Activated T-helper 2 cell treated with anti-CD3 and anti-CD28 coated beads, Interferon-gamma antibody, Interleukin-2, Interleukin-4, amounts not matched to agents 10 μg/mL and 5 μg/mL and 100 μg/mL, durations not matched to agents 14 hours and 24 hours and 36 hours (primary cell): ENCODE measurements around the gene DEF6. TPM values are rescaled to one million over a fixed set of nuclear protein-coding genes. Genes with fewer than 3 reads are reported as not detected.
"Not testable (repeated sequence)": the region's sequence is repeated elsewhere in the genome, so short reads cannot be mapped to it uniquely, and the experiment has no call there.

Source experiments
- DNase-seq: peaks from one replicate; pipeline ENCODE4 v3.0.0; 2021; ENCODE audit warnings: low spot score
- H3K27ac Mint-ChIP-seq: one replicate; pipeline ENCODE4 v1.8.0; 2021; ENCODE audit warnings: mixed read lengths
- H3K27me3 Mint-ChIP-seq: one replicate; pipeline ENCODE4 v1.8.0; 2021; ENCODE audit warnings: low read depth, mixed read lengths
- H3K36me3 Mint-ChIP-seq: one replicate; pipeline ENCODE4 v1.8.0; 2021; ENCODE audit warnings: low read depth, mixed read lengths
- H3K4me1 Mint-ChIP-seq: one replicate; pipeline ENCODE4 v1.8.0; 2021; ENCODE audit warnings: low read depth, mixed read lengths
- H3K4me3 Mint-ChIP-seq: one replicate; pipeline ENCODE4 v1.8.0; 2021; ENCODE audit warnings: low read depth, mild to moderate bottlenecking, moderate library complexity, mixed read lengths
- H3K9me3 Mint-ChIP-seq: one replicate; pipeline ENCODE4 v1.8.0; 2021; ENCODE audit warnings: mixed read lengths
- intact Hi-C: fragments of 100-400 bp; cut with micrococcal nuclease; formaldehyde crosslinking; loops from one replicate; pipeline ENCODE4 v1.15.1; 2023
- total RNA-seq: library from RNA; stranded (reverse); gene quantifications from 2 replicates; pipeline ENCODE4 v1.2.3, GENCODE V29; 2022

The DEF6 gene
- total RNA-seq, 1 donor from 2014 or later: 120 TPM

- peaks cover 80% of the 10 kb centered on the region for H3K36me3 Mint-ChIP-seq
- no peak overlapping the region for H3K4me3 Mint-ChIP-seq
- H3K9me3 Mint-ChIP-seq: no peaks in the 10 kb centered on the region
- no peak for DNase-seq
- H3K27ac Mint-ChIP-seq: no peak overlapping the region
- peaks cover 4% of the 10 kb centered on the region for H3K4me1 Mint-ChIP-seq
- intact Hi-C loops: no loop called here
- no peaks in the 10 kb centered on the region for H3K27me3 Mint-ChIP-seq
Observed at GRCh38 chr6:35320031-35320410, 22.4 kb downstream of the DEF6 start.

GRCh38 chr6:35321091-35321490, 23.5 kb downstream of the DEF6 start:
- Mint-ChIP-seq H3K27ac (no peak overlapping the region), H3K36me3 (peaks cover 77% of the 10 kb centered on the region), H3K27me3 (no peaks in the 10 kb centered on the region), H3K4me1 (peaks cover 2% of the 10 kb centered on the region), H3K4me3 (no peak overlapping the region), H3K9me3 (no peaks in the 10 kb centered on the region)
- intact Hi-C loops: no loop called here
- DNase-seq: no peak

GRCh38 chr6:35327349-35328027, 29.9 kb downstream of the DEF6 start:
- Mint-ChIP-seq H3K36me3 (peaks cover 36% of the 10 kb centered on the region), H3K27me3 (no peaks in the 10 kb centered on the region), H3K4me3 (no peak overlapping the region), H3K27ac (peak overlapping the region; percentile 41), H3K9me3 (no peaks in the 10 kb centered on the region), H3K4me1 (peaks cover 11% of the 10 kb centered on the region)
- DNase-seq: peak; percentile 61
- intact Hi-C loops: loop anchor here (1.0 kb wide), 1 partner anchor 30 kb away; the partner anchor contains the start of gene DEF6

DNA sequence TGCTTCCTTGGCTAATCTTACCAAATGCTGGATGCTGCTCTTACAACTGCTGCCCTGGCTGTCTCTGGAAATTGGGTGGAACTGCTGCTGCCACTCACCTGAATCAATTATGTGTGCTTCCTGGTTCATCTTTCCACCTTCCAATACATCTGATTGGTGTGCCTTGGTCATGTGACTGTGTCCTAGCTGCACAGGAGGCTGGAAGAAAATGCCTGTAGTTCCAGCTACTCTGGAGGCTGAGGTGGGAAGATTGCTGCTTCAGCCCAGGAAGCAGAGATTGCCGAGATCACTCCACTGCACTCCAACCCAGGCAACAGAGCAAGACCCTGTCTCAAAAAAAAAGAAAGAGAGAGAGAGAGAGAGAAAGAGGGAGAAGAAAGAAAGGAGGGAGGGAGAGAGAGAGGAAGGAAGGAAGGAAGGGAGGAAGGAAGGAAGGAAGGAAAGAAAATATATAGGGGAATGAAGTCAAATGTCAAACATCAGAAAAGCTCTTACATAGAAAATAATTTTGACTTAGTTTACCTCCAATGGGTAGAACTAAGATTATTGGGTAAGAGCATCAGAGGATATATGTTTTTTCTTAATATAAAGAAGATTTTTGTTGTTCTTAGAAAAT, 30.6 kb downstream of the DEF6 start:
- H3K36me3 Mint-ChIP-seq: peaks cover 38% of the 10 kb centered on the region
- intact Hi-C loops: no loop called here
- no peak overlapping the region for H3K4me3 Mint-ChIP-seq

DNA sequence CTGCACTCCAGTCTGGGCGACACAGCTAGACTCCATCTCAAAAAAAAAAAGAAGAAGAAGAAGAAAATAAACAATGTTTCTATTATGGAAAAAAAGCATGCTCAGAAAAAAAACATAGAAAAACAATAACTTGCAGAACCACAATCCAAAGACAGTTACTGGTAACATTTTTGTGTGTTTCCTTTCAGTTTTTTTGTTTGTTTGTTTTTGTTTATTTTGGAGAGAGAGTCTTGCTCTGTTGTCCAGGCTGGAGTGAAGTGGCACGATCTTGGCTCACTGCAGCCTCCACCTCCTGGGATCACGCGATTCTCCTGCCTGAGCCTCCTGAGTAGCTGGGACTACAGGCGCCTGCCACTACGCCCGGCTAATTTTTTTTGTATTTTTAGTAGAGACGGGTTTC, 31.3 kb downstream of the DEF6 start:
- H3K4me3 Mint-ChIP-seq, intact Hi-C loops, H3K27me3 Mint-ChIP-seq, H3K27ac Mint-ChIP-seq, DNase-seq: not testable (repeated sequence)
- Mint-ChIP-seq H3K9me3 (peaks cover 12% of the 10 kb centered on the region), H3K4me1 (peaks cover 20% of the 10 kb centered on the region), H3K36me3 (peaks cover 39% of the 10 kb centered on the region)

More for the DNA sequence above, 30.6 kb downstream of the DEF6 start:
- peaks cover 4% of the 10 kb centered on the region for H3K9me3 Mint-ChIP-seq
- H3K4me1 Mint-ChIP-seq: peaks cover 14% of the 10 kb centered on the region
- DNase-seq: no peak
- H3K27ac Mint-ChIP-seq: no peak overlapping the region
- peaks cover 1% of the 10 kb centered on the region for H3K27me3 Mint-ChIP-seq

- H3K4me3 Mint-ChIP-seq: no peak overlapping the region
- H3K4me1 Mint-ChIP-seq: peaks cover 27% of the 10 kb centered on the region
- DNase-seq: no peak
- peaks cover 1% of the 10 kb centered on the region for H3K27me3 Mint-ChIP-seq
- intact Hi-C loops: no loop called here
- H3K36me3 Mint-ChIP-seq: peaks cover 42% of the 10 kb centered on the region
- H3K27ac Mint-ChIP-seq: no peak overlapping the region
- H3K9me3 Mint-ChIP-seq: peaks cover 24% of the 10 kb centered on the region
Observed at GRCh38 chr6:35330541-35331119, 33.0 kb downstream of the DEF6 start.

- peak; percentile 44 for DNase-seq
- intact Hi-C loops, H3K27ac Mint-ChIP-seq, H3K4me3 Mint-ChIP-seq, H3K27me3 Mint-ChIP-seq: not testable (repeated sequence)
- Mint-ChIP-seq H3K4me1 (peaks cover 30% of the 10 kb centered on the region), H3K9me3 (peaks cover 27% of the 10 kb centered on the region), H3K36me3 (peaks cover 51% of the 10 kb centered on the region)
Observed at GRCh38 chr6:35332074-35332887, 34.7 kb downstream of the DEF6 start.

GRCh38 chr6:35341557-35341956, 43.9 kb downstream of the DEF6 start:
- H3K4me3 Mint-ChIP-seq: no peak overlapping the region
- no peak overlapping the region for H3K27ac Mint-ChIP-seq
- H3K4me1 Mint-ChIP-seq: peaks cover 44% of the 10 kb centered on the region
- intact Hi-C loops: no loop called here
- no peaks in the 10 kb centered on the region for H3K9me3 Mint-ChIP-seq
- H3K27me3 Mint-ChIP-seq: no peaks in the 10 kb centered on the region
- H3K36me3 Mint-ChIP-seq: peaks cover 34% of the 10 kb centered on the region
- no peak for DNase-seq

GRCh38 chr6:35342258-35343091, 44.9 kb downstream of the DEF6 start, which contains the start of gene PPARD:
Gene PPARD (plus strand): TSS chr6:35342558. CDS start chr6:35411088, 68,530 bp downstream.
- H3K27ac Mint-ChIP-seq: peak within 1 kb of the TSS; percentile 87
- no peaks in the 10 kb centered on the region for H3K9me3 Mint-ChIP-seq
- peaks cover 30% of the 10 kb centered on the region for H3K36me3 Mint-ChIP-seq
- intact Hi-C loops: loop anchor here (1.0 kb wide), 5 partner anchors 40 to 126 kb away; partner anchors contain the start of genes DEF6 and RPL10A
- peak; percentile 96 for DNase-seq
- H3K4me3 Mint-ChIP-seq: peak within 1 kb of the TSS; percentile 98
- H3K4me1 Mint-ChIP-seq: peaks cover 35% of the 10 kb centered on the region
- H3K27me3 Mint-ChIP-seq: no peaks in the 10 kb centered on the region

GRCh38 chr6:35343092-35343834, 45.6 kb downstream of the DEF6 start:
- no peak for DNase-seq
- H3K4me3 Mint-ChIP-seq: peak overlapping the region; percentile 98
- peaks cover 34% of the 10 kb centered on the region for H3K36me3 Mint-ChIP-seq
- no peaks in the 10 kb centered on the region for H3K27me3 Mint-ChIP-seq
- intact Hi-C loops: no loop called here
- H3K9me3 Mint-ChIP-seq: no peaks in the 10 kb centered on the region
- peaks cover 34% of the 10 kb centered on the region for H3K4me1 Mint-ChIP-seq
- peak overlapping the region; percentile 82 for H3K27ac Mint-ChIP-seq

DNA sequence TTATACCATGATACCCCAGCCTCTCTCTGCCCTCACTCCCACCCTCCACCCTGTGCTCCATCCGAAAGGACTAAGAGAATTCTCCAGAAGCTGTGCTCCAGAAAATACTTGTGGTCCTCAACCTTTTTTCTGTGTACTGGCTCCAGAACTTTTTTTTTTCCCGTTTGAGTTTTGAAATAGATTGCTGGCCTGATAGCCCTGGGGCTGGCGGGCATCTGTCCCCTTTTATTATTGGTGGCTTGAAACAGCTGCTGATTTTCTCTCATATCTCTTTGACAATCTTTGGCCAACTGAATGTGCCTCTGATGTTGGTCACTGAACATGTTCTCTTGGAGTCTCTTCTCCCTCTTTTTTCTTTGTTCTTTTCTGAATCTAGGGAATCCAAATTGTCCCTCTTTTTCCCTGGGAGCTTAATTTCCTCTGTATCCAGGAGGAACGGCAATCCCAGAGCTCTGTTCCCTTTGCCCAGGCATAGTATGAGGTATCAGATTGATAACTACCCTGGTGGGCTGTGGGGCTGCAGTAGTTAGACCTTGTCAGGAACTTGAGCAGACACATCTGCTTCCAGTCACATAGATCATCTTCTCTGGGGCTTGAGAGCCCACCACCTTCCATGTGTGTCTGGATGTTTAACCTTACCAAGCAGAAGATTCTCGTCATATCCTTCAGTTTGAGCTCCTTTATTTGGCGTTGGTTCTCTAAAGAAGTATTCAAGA, 46.4 kb downstream of the DEF6 start:
- intact Hi-C loops: no loop called here
- H3K4me3 Mint-ChIP-seq: peak overlapping the region; percentile 98
- DNase-seq: no peak
- no peaks in the 10 kb centered on the region for H3K9me3 Mint-ChIP-seq
- peaks cover 39% of the 10 kb centered on the region for H3K36me3 Mint-ChIP-seq
- H3K27me3 Mint-ChIP-seq: no peaks in the 10 kb centered on the region
- H3K27ac Mint-ChIP-seq: peak overlapping the region; percentile 67
- H3K4me1 Mint-ChIP-seq: peaks cover 36% of the 10 kb centered on the region
